SU-DHL-6 (cell line): ENCODE measurements around the gene EIF2S1.
"Not testable (repeated sequence)": the region's sequence is repeated elsewhere in the genome, so short reads cannot be mapped to it uniquely, and the experiment has no call there.

Experiments used
- H2AFZ ChIP-seq: fragments of 200-600 bp; sonication (generic); 2 replicates; pipeline ENCODE4 v1.6.1; 2014; ENCODE audit warnings: low read depth, mild to moderate bottlenecking, moderate library complexity, mixed read lengths, antibody characterized with exemption, low read length; ENCODE audit not compliant: severe bottlenecking
- H3F3A ChIP-seq: fragments of 200-600 bp; shearing (Covaris generic); 2 replicates; pipeline ENCODE4 v1.6.0; 2016; ENCODE audit warnings: antibody characterized with exemption, mild to moderate bottlenecking; ENCODE audit not compliant: insufficient read depth
- H3K27ac ChIP-seq: fragments of 200-600 bp; sonication (generic); 2 replicates; pipeline ENCODE4 v1.5.1; 2016; ENCODE audit warnings: low read depth, mild to moderate bottlenecking, low read length, moderate library complexity, mixed read lengths
- H3K27me3 ChIP-seq: fragments of 200-600 bp; sonication (generic), shearing (Covaris generic); 2 replicates; pipeline ENCODE4 v1.6.0; 2014; ENCODE audit warnings: mild to moderate bottlenecking, low read length
- H3K36me3 ChIP-seq: fragments of 200-600 bp; sonication (generic); 2 replicates; pipeline ENCODE4 v1.6.1; 2014; ENCODE audit warnings: mild to moderate bottlenecking, low read length, mixed read lengths
- H3K4me2 ChIP-seq: fragments of 300-600, 200-600 bp; shearing (Covaris generic), sonication (generic); 2 replicates; pipeline ENCODE4 v1.6.0; 2014; ENCODE audit warnings: low read length, low read depth, mild to moderate bottlenecking; ENCODE audit not compliant: poor library complexity, severe bottlenecking
- H3K4me3 ChIP-seq: fragments of 200-600 bp; sonication (generic); 2 replicates; pipeline ENCODE4 v1.5.1; 2014; ENCODE audit warnings: antibody characterized with exemption, low read length, mild to moderate bottlenecking, mixed read lengths; ENCODE audit not compliant: insufficient read depth, poor library complexity, severe bottlenecking
- H3K79me2 ChIP-seq: fragments of 200-600 bp; sonication (generic); 2 replicates; pipeline ENCODE4 v1.6.1; 2014; ENCODE audit warnings: mild to moderate bottlenecking, low read length, moderate library complexity; ENCODE audit not compliant: insufficient read depth
- H3K9ac ChIP-seq: fragments of 200-600 bp; sonication (generic); 2 replicates; pipeline ENCODE4 v1.7.0; 2014; ENCODE audit warnings: mild to moderate bottlenecking, low read length
- H3K9me2 ChIP-seq: fragments of 200-600 bp; sonication (generic); replicated peaks from 2 replicates; pipeline ENCODE4 v1.6.1; 2014; ENCODE audit warnings: low read length; ENCODE audit not compliant: insufficient read depth
- H3K9me3 ChIP-seq: fragments of 200-600 bp; sonication (generic); 2 replicates; pipeline ENCODE4 v1.6.1; 2014; ENCODE audit warnings: low read length, mixed read lengths; ENCODE audit not compliant: insufficient read depth
- H4K20me1 ChIP-seq: fragments of 200-600 bp; sonication (generic); 2 replicates; pipeline ENCODE4 v1.6.1; 2014; ENCODE audit warnings: low read depth, mild to moderate bottlenecking, antibody characterized with exemption, low read length, moderate library complexity, mixed read lengths
- EZH2phosphoT487 ChIP-seq: fragments of 200-600 bp; sonication (generic), shearing (Covaris generic); conservative IDR thresholded peaks from 2 replicates; pipeline ENCODE4 v1.6.1; 2018; ENCODE audit warnings: mild to moderate bottlenecking, antibody characterized with exemption, low read length, moderate library complexity, mixed read lengths
- TF ChIP-seq, protein P1 (sequence below): fragments of 200-600 bp; sonication (generic); IDR thresholded peaks from one replicate; pipeline ENCODE4 v1.5.1; 2017; ENCODE audit warnings: antibody characterized with exemption, mild to moderate bottlenecking, low read length, moderate library complexity; ENCODE audit not compliant: insufficient read depth, poor library complexity, severe bottlenecking

The EIF2S1 gene

GRCh38 chr14:67332468-67332867 is 27.7 kb upstream of the EIF2S1 start:
- Histone ChIP-seq H3K27ac (no peak overlapping the region), H3K9me3 (no peaks in the 10 kb centered on the region), H3K79me2 (no peaks in the 10 kb centered on the region), H3F3A (no peaks in the 10 kb centered on the region), H3K36me3 (peaks cover 10% of the 10 kb centered on the region), H4K20me1 (no peaks in the 10 kb centered on the region), H2AFZ (no peak overlapping the region), H3K27me3 (no peaks in the 10 kb centered on the region), H3K4me3 (no peak overlapping the region), H3K9me2 (no peaks in the 10 kb centered on the region), H3K9ac (no peak overlapping the region), H3K4me2 (no peak overlapping the region)
- no peak for TF ChIP-seq EZH2phosphoT487
- TF ChIP-seq, protein P1, sequence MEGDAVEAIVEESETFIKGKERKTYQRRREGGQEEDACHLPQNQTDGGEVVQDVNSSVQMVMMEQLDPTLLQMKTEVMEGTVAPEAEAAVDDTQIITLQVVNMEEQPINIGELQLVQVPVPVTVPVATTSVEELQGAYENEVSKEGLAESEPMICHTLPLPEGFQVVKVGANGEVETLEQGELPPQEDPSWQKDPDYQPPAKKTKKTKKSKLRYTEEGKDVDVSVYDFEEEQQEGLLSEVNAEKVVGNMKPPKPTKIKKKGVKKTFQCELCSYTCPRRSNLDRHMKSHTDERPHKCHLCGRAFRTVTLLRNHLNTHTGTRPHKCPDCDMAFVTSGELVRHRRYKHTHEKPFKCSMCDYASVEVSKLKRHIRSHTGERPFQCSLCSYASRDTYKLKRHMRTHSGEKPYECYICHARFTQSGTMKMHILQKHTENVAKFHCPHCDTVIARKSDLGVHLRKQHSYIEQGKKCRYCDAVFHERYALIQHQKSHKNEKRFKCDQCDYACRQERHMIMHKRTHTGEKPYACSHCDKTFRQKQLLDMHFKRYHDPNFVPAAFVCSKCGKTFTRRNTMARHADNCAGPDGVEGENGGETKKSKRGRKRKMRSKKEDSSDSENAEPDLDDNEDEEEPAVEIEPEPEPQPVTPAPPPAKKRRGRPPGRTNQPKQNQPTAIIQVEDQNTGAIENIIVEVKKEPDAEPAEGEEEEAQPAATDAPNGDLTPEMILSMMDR: no peak

- no peaks in the 10 kb centered on the region for H3K9me2 ChIP-seq
- no peak overlapping the region for H3K4me2 ChIP-seq
- no peaks in the 10 kb centered on the region for H3K27me3 ChIP-seq
- no peaks in the 10 kb centered on the region for H4K20me1 ChIP-seq
- no peak overlapping the region for H3K9ac ChIP-seq
- TF ChIP-seq, protein P1: peak; percentile 74
- no peak for TF ChIP-seq EZH2phosphoT487
- H3K36me3 ChIP-seq: peaks cover 16% of the 10 kb centered on the region
- H3K9me3 ChIP-seq: no peaks in the 10 kb centered on the region
- no peak overlapping the region for H3K27ac ChIP-seq
- no peak overlapping the region for H3K4me3 ChIP-seq
- no peak overlapping the region for H2AFZ ChIP-seq
- H3F3A ChIP-seq: no peaks in the 10 kb centered on the region
- H3K79me2 ChIP-seq: no peaks in the 10 kb centered on the region
These were observed 24.3 kb upstream of the EIF2S1 start for GRCh38 chr14:67335781-67336180.

DNA sequence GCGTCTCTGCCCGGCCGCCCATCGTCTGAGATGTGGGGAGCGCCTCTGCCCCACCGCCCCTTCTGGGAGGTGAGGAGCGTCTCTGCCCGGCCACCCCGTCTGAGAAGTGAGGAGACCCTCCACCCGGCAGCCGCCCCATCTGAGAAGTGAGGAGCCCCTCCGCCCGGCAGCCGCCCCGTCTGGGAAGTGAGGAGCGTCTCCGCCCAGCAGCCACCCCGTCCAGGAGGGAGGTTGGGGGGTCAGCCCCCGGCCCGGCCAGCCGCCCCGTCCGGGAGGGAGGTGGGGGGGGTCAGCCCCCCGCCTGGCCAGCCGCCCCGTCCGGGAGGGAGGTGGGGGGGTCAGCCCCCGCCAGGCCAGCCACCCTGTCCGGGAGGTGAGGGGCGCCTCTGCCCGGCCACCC is 18.9 kb upstream of the EIF2S1 start:
- not testable (repeated sequence) for H3K36me3 ChIP-seq

DNA sequence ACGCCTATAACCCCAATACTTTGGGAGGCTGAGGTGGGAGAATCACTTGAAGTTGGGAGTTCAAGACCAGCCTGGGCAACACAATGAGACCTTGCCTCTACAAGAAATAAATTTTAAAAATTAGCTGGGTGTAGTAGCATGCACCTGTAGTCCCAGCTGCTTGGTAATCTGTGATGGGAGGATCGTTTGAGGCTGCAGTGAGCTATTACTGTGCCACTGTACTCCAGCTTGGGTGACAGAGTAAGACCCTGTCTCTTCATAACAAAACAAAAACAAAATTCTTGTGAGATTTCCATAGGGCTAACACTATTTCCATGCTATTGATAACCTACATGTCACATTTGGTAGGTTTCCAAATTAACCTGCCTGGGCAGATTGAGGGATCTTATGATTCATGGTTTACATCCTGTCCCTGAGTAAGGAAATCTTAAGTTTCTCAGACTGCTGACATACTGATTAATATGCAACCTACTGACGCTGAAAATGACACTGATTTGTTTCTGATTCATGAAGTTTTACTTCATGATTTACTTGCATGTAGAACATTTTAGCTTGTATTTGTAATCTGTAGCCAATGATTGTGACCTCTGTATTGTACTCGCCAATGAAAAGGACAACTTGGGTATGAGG is 16.4 kb upstream of the EIF2S1 start:
- no peaks in the 10 kb centered on the region for H3K79me2 ChIP-seq
- 0 out of 2 replicates have a peak, but pooled peaks cover 3% of the 10 kb centered on the region for H3K36me3 ChIP-seq
- H3K9me2 ChIP-seq: no peaks in the 10 kb centered on the region
- no peaks in the 10 kb centered on the region for H4K20me1 ChIP-seq
- no peaks in the 10 kb centered on the region for H3K27me3 ChIP-seq
- no peak overlapping the region for H3K27ac ChIP-seq
- no peak overlapping the region for H3K4me3 ChIP-seq
- H3K9ac ChIP-seq: no peak overlapping the region
- no peak for TF ChIP-seq EZH2phosphoT487
- TF ChIP-seq, protein P1: no peak
- no peaks in the 10 kb centered on the region for H3F3A ChIP-seq
- H2AFZ ChIP-seq: no peak overlapping the region
- no peaks in the 10 kb centered on the region for H3K9me3 ChIP-seq
- H3K4me2 ChIP-seq: no peak overlapping the region

More for the DNA sequence above, 18.9 kb upstream of the EIF2S1 start:
- H3K4me3 ChIP-seq, H3K9me3 ChIP-seq, H3F3A ChIP-seq, H4K20me1 ChIP-seq, H3K4me2 ChIP-seq, H3K27me3 ChIP-seq, H3K79me2 ChIP-seq, H2AFZ ChIP-seq, H3K27ac ChIP-seq, H3K9me2 ChIP-seq, H3K9ac ChIP-seq: not testable (repeated sequence)
